ENCODE results near the gene MZB1.
"Not testable (repeated sequence)": the region's sequence is repeated elsewhere in the genome, so short reads cannot be mapped to it uniquely, and the experiment has no call there.

The MZB1 gene

GRCh38 chr5:139391570-139392323 is 2.0 kb upstream of the MZB1 start:
- DNase-seq (ENCODE audit: low read depth) = no peak

DNA sequence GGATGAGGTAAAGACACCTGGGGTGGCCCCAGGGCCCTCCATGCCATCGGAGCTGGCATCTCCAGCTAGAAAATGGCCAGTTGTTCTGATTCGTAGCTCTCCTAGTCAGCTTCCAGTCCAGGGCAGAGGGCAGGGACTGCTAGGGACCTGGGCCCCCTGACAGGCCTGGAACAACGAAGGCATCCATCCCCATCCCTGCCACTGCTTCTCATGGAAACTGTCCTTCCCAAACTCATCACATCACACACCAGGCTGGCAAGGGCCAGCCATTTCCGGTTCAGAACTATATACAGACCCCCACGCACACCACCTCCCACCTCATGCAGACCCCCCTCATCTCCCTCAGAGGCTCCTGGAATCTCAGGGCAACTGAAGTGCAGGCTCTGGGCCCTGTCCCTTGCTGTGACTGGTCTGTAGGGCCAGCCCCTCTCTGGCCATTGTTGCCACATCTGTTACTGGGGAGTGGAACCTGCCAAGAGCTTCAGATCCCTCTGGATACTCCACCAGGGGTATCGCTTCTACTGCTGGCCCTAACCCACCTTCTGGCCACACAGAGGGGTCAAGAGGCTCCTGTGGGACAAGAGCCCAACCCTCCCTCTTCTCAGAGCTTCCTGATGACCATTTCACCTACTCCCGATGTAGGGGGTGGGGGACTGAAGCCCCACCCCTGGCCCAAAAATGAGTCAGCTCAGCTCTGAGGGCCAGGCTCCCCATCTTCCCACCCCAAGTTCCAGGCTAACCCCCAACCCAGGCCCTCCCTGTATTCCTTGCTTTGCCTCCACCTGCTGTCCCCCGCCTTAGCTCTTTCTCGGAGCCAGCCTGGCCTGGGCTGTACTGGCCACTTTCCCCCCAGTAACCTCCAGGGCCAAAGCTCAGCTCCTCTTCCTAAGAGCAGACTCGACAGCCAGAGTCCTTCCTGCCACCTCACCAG is 1.2 kb upstream of the MZB1 start:
- DNase-seq (ENCODE audit: low read depth) = no peak

DNA sequence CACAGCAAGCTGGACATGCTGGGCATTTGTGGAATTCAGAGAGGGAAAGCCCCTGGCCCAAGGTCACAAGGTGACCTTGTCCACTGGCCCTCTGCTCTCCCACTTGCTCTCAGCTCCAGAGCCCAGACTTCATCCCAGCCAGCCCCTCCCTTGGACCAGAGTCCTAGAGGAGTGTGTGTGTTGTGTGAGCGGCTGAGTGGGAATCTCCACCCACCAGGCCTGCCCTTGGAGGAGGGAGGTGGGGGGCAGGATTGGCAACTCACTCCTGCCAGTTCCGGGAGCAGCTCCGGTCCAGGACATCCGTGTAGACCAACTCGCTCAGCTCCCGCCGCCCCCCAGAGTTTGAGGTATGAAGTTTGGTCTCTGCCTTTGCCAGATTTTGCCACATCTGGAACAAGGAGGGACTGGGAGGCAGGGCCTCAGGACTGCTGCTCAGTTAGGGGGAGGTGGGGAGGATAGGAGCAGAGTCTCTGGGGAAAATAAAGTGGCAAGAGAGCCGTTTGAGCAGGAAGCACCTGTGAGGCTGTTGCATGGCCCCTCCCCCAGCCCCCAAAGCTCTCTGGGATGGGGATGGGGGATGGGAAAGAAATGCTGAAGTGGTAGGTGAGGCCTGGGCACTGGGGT is 1.4 kb downstream of the MZB1 start:
- DNase-seq (ENCODE audit: low read depth) = no peak

GRCh38 chr5:139387611-139388197 is 2.0 kb downstream of the MZB1 start:
- DNase-seq (ENCODE audit: low read depth) = no peak

GRCh38 chr5:139386956-139387355 is 2.8 kb downstream of the MZB1 start:
- DNase-seq (ENCODE audit: low read depth) = not testable (repeated sequence)

GRCh38 chr5:139386050-139386438 is 3.7 kb downstream of the MZB1 start:
- no peak for DNase-seq (ENCODE audit: low read depth)

DNA sequence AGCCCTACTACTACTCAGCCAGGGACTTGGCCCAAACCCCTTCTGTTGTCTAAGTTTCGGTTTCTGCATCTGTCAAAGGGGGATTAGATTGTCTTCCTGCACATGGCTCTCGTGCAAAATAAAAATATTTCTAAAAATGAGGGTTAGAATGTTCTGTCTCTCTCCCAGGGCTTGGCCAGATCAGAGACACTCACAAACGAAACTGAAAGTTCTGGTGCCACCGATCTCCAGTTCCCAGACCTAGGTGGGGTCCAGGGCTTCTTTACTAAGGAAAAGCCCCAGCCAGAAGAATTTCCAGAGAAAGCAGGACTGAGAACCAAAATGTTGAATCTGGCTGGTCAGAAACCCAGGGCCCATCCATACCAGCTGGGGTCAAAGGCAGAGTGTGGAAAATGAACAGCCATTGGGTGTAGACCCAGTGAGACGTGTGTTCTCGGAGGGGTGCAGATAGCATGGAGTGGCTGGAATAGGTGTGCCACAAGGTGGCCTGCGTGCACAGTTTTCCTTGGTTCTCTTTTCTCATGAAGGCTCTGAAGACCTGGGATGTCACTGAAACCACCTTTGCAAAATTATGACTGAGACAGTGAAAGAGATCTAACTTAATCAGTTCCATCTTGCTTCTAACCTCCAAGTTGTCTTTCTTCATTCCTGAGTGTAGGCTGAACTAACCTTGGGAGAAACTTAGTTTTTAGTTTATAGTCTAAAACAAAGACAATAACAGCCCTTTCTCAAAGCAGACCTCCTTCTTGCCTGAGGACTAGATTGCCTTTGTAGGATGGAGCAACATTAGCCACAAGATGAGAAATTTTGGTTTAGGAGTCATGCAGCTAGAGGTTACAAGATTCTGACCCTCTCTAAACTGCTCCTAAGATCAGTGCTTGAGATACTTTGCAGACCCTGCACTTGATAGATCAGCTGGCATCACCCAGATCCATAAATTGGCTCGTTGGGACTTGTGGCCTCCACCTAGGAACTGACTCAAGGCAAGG is 4.4 kb downstream of the MZB1 start:
- DNase-seq (ENCODE audit: low read depth) = no peak

DNA sequence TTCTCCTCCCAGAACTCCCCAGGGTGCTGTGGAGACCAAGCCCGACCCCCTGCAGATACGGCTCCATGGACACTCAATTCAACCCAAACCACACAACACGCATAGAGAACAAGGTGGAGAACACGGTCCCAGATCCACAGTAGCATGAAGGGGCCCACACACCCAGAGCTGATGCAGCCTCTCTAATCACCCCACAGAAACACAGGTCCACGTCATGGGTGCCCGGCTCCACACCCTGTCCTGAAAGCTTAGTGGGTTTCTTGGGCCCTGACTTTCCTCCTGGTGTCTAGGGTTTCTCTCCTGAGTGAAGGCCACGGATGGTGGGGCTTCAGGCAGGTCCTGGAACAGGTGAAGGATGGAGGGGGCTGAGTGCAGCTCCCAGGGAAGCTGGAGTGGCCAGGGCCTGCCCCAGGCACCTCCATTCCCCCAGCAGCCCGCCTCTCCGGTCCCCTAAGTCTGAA is 5.1 kb downstream of the MZB1 start:
- DNase-seq (ENCODE audit: low read depth) = no peak

DNA sequence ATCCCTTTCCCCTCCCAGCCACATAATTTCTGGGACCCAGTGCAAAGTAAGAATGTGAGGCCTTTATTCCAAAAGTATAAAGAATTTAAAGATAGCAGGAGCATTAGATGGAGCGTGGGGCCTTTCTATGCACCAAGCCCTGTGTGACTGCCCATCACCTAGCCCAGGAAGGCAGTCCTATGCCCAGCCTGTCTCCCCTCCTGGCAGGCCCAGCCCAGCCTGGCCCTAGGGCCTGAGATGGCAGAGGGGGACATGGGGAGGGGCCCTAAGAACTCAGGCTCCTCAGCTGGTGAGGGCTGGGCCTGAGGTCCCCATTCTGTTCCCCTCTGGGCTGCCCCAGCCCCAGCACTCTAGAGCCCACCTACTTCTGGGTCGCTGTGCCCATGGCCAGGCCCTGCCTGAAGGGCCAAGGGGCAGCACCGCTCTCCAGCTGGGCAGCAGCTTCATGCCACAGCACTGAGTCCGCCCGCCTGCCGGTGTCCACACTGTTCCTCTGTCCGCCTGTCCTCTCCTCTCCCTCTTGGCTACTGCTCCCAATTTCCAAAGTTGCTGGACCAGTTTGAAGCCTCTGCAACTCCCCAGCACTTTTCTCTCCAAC is 5.6 kb downstream of the MZB1 start:
- DNase-seq (ENCODE audit: low read depth) = no peak

DNA sequence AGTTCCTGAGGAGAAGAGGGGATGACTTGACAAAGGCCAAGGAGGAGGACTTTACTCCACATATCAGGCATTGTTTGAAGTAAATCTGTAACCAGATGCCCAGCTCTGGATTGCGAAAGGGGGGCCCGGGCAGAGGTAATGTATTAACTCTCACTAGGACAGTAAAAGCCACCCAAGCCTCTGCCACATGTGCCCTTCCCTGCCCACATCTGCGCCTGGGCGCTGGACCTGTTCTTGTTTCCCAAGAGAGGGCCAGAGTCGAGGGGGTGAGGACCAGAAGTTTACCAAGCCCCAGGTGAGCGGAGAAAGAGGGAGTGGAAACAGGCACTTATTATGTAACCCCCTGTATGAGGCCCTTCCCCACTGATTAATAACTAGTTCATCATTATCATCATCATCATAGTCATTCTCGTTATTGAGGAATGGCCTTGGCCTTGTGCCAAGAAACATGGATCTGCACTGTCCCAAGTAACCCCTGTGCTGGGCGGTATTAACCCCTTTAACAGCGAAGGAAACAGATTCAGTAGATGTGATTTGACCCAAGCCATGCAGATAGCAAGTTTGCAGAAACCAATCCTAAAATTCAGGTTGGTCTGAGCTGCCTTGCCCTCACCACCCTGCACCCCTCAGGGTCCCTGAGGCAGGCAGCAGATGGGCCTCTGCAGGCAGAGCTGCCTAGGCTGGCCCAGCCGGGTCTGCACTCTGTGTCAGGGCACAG is 6.3 kb downstream of the MZB1 start, which contains the start of gene SLC23A1:
SLC23A1 (minus strand) TSS at position 23 of the 718 bp plus-strand sequence. CDS start 44 bp downstream, outside the sequence.
- DNase-seq (ENCODE audit: low read depth) = no peak

DNA sequence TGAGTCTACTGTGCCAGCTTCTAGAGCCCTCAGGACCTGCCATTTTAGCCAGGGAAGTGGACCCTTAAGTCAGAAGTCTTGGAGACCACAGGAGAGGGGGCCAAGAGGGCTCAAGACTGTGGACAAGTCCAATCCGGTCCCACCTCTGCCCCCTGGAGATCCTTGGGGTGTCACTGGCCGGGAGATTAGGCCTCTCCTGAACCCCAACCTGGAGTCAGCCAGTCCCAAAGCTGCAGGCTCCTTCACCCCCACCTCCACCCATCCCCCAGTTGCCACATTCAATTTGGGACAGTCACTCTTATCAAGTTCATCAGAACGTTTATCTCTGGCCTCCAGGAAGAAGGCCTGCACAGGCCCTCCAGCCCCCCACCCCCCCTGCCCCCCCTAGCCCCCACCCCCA is 6.9 kb downstream of the MZB1 start:
- DNase-seq (ENCODE audit: low read depth) = no peak

DNA sequence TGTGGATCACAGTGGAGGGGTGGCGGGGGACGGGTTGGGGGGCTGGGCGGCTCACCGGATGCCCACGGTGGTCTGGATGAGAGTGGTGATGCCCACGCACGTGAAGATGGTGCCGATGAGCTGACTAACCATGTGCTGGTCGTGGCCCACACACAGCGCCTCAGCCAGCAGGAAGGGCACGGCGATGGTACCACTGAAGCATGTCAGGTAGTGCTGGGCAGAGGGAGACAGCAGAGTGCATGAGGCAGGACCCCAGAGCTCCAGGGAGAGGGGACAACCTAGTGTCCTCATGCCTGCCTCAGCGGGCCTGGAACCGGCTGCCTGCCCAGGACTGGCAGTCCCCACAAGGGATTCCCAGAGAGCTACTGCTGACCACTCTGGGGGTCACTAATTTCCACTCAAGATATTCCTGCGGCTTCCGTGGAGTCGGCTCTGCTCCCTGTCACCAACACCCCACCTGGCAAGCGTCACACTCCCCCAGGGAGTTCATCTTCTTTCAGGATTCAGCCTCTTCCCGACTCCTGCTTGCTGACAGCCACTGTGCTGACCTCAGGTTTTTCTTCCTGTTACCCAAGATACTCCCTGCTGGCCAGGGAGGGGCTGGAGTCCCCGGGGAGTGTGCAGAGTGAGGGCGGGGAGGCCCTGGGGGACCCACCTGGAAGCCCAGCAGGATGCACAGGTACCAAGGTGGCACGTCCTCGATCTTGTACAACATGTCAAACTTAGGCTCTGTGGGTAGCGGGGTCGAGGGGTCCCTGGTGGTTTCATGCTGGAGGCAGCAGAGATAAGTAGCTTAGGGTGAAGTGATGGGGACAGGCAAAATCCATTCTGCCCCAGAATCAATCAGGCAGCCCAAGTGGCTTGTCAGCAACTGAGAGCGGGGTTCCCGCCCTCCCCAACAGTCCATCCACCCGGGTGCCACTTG is 7.6 kb downstream of the MZB1 start:
- no peak for DNase-seq (ENCODE audit: low read depth)

DNA sequence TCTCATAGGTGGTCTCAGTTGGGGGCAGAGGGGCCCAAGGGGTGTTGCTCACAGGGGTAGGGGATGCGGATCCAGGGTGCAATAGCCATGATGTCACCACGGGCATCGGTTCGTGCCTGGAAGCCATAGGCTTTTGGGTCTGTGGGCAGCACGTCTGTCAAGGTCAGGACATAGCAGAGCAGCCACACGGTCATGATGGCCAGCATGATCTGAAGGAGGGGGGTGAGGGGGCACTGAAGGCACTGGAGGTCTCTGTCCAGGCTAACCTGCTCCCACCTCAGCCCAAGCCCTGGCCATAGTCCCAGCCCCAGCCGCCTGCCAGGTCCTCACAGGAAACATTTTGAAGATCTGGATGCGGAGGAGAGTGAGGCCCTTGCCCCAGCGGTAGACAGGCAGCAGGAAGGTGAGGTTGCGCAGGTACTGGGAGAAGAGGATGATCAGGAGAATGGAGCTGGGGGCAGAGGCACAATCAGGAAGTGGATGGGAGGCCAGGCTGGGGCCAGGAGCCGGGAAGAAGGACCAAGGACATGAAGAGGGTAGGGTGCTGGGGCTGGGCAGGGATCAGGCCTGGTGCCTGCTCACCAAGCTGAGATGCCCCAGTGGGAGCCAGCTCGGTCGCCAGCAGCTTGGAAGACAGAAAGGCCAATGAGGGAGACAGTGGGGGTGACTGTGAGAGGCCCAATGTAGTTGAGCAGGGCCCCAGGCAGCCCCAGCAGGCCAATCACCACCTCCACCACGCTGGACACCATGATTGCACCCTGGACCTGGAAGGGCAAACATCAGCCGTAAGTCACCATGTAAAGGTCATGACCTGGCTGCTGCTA is 9.9 kb downstream of the MZB1 start:
- DNase-seq (ENCODE audit: low read depth) = no peak

- no peak for DNase-seq (ENCODE audit: low read depth)
Observed at GRCh38 chr5:139378941-139379361, 10.8 kb downstream of the MZB1 start.

DNA sequence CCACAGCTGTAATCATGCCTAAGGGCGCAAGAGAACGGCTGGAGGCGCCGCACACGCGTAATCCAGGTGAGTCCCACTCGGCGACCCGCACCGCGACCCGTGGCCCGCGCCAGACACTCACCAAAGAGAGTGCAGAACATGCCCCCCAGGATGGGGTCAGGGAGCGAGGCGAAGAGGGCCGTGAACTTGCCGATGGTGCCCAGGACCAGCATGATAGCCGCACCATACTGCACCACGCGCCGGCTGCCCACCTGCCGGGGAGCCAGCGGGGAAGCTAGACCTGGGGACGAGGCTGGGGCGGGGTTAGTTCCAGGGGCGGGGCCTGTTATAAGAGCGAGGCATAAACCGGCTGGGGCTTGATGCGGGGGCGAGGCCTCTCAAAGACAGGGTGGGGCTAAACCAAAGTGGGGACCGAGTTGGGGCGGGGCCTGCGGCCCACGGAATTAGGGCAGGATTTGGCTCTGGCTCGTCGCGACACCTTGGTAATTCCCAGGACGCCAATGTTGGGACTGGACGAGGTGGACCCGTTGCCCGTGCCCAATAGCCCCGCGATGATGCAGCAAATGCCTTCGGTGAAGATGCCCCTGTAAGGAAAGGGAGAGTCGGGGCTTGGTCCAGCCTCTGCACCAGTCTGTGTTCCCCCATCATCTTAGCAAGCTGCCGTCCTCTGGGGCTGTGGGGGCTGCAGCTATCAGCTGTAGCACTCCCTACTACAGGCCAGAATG is 11.4 kb downstream of the MZB1 start:
- no peak for DNase-seq (ENCODE audit: low read depth)

DNA sequence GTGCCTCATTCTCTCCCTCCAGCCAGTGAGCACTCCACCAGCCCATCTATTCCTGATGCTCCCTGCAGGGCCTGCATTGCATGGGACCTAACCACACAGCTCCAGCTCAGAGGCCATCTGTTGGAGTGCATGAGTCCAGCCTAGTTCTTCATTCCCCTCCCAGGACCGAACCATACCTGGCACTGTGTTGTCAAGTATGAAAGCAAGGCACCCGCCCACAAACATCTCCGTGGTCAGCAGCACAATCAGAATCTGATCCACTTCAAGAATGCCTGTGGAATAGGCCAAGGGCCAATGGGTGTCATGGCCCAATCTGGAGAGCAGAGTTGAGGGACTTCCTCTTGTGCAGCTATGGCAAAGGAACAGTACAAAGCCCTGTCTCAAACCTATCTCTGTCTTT is 12.5 kb downstream of the MZB1 start:
- DNase-seq (ENCODE audit: low read depth) = no peak

DNA sequence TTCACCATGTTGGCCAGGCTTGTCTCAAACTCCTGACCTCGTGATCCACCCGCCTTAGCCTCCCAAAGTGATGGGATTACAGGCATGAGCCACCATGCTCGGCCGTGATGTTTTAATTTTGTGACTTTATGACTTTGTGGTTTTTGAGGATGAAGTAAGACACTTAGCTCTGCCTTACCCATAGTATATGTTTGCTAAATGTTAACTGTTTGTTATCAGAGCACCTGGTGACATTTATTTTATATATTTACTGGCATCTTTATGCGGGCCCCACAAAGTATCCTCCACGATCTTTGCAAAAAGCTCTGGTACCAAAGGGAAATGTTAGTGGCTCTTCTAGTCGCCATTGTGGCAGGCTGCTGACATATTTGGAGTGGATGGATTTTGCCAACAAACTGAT is 13.3 kb downstream of the MZB1 start:
- no peak for DNase-seq (ENCODE audit: low read depth)
